Right lobe of liver (tissue), 4 donors: ENCODE data around the gene RPP38.

Experiments
- CTCF ChIP-seq, 4 donors: fragments of 200-600 bp in 3 of 4; fragments of 450-650 bp in 1 of 4; IDR thresholded peaks; one replicate each; pipeline versions ENCODE4 v1.5.1 to v1.8.0; 2016 to 2022; ENCODE audit warnings: antibody characterized with exemption in 4 of 4, mild to moderate bottlenecking in 2 of 4
- POLR2A ChIP-seq: fragments of 450-650 bp; IDR thresholded peaks from one replicate; pipeline ENCODE4 v1.6.1; 2017; ENCODE audit warnings: antibody characterized with exemption, mild to moderate bottlenecking
- donor health status: DM: no; HTN: no; CAD: no.
- donor health status: DM: no; HTN: no; CAD: no.
- donor health status: DM: no; HTN: yes; CAD: no.

DNA sequence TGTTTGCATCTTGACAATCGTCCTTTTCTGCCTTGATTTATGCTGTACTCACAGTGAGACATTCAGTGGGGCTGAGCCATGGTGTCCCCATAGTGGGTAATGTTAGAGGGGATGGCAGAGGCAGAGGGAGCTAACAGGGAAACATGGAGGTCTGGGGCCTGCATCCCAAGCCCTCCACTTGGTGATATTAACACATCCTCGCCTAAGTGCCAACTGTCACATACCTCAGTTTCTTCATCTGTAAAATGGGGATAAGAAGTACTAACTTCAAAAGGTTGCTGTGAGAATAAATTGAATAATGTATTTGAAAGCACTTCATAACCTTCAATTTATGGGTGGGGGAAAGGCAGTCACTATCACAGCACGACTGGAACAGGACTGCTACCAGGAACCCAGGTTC, 27.8 kb downstream of the RPP38 start:
- TF ChIP-seq CTCF (IDR thresholded peaks at IDR 0.05) (no peak), POLR2A (no peak)
